ENCODE results near the gene LRIG1.

Gene LRIG1

DNA sequence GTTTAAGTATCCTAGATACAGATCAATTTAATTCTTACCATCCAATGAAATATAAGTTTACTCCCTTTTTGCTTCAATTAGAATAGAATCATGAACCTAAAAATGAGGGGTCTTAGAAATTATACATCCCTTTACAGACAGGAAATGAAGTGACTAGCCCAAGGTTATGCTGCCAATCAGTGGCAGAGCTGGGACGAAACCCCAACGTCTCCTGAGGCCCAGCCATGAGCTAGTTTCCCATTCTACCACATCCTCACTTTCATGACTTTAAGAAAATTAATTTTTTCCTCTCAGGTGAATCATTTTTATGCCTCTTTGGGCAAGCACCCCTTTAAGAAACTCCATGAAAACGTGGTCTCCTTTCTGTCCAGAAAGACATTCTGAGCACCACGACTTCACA is 11.2 kb downstream of the LRIG1 start:
- no peaks in the 10 kb centered on the region for H4K20me1 ChIP-seq (ENCODE audit: insufficient read depth, low read length)
- peak overlapping the region; percentile 64 for H3K4me2 ChIP-seq (ENCODE audit: insufficient read depth, low read length)
- no peak for TF ChIP-seq EZH2 (IDR thresholded peaks at IDR 0.05; ENCODE audit: borderline replicate concordance, low read depth, low read length, severe bottlenecking)
- TF ChIP-seq, protein P1, sequence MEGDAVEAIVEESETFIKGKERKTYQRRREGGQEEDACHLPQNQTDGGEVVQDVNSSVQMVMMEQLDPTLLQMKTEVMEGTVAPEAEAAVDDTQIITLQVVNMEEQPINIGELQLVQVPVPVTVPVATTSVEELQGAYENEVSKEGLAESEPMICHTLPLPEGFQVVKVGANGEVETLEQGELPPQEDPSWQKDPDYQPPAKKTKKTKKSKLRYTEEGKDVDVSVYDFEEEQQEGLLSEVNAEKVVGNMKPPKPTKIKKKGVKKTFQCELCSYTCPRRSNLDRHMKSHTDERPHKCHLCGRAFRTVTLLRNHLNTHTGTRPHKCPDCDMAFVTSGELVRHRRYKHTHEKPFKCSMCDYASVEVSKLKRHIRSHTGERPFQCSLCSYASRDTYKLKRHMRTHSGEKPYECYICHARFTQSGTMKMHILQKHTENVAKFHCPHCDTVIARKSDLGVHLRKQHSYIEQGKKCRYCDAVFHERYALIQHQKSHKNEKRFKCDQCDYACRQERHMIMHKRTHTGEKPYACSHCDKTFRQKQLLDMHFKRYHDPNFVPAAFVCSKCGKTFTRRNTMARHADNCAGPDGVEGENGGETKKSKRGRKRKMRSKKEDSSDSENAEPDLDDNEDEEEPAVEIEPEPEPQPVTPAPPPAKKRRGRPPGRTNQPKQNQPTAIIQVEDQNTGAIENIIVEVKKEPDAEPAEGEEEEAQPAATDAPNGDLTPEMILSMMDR (IDR thresholded peaks at IDR 0.05; ENCODE audit: borderline replicate concordance, extremely low read depth, low read length, poor library complexity, severe bottlenecking): peak; percentile 14
- no peaks in the 10 kb centered on the region for H3K36me3 ChIP-seq (ENCODE audit: insufficient read depth, low read length)
- ATAC-seq (ENCODE audit: insufficient read depth, low read depth): peak; percentile 60
- H3K4me1 ChIP-seq (ENCODE audit: insufficient read depth, low read length): peaks cover 84% of the 10 kb centered on the region
- H3K27me3 ChIP-seq (ENCODE audit: insufficient read depth, low read length, poor library complexity): no peaks in the 10 kb centered on the region
- peak overlapping the region; percentile 50 for H3K9ac ChIP-seq (ENCODE audit: low read depth, low read length)
- peak overlapping the region; percentile 90 for H3K27ac ChIP-seq (ENCODE audit: low read length)
- peaks cover 40% of the 10 kb centered on the region for H3K79me2 ChIP-seq (ENCODE audit: insufficient read depth, low read length)
- peak; percentile 50 for DNase-seq
- H3K9me3 ChIP-seq (ENCODE audit: insufficient read depth, low read length, severe bottlenecking): no peaks in the 10 kb centered on the region
- peak overlapping the region; percentile 69 for H2AFZ ChIP-seq (ENCODE audit: low read depth, low read length)
- H3K4me3 ChIP-seq (ENCODE audit: low read depth in 1 of 2, low read length in 2 of 2): no peak overlapping the region

DNA sequence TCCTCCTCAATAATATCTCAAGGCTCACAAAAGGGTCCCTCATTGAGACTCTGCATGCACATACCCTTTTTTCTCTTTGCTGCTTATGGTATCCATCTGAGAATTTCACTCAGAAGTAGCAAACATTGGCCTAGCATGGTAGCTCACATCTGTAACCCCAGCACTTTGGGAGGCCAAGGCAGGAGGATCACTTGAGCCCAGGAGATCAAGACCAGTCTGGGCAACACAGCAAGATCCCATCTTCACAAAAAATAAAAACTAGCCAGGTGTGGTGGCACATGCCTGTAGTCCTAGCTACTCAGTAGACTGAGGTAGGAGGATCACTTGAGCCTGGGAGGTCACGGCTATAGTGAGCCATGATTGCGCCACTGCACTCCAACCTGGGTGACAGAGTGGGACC is 11.7 kb downstream of the LRIG1 start:
- H3K79me2 ChIP-seq (ENCODE audit: insufficient read depth, low read length): peaks cover 43% of the 10 kb centered on the region
- H4K20me1 ChIP-seq (ENCODE audit: insufficient read depth, low read length): no peaks in the 10 kb centered on the region
- peak overlapping the region; percentile 64; the same call in 1 of the 2 replicates for H3K4me2 ChIP-seq (ENCODE audit: insufficient read depth, low read length)
- H2AFZ ChIP-seq (ENCODE audit: low read depth, low read length): no peak overlapping the region
- ATAC-seq (ENCODE audit: insufficient read depth, low read depth): no peak
- peak overlapping the region; percentile 90 for H3K27ac ChIP-seq (ENCODE audit: low read length)
- no peak overlapping the region for H3K9ac ChIP-seq (ENCODE audit: low read depth, low read length)
- no peaks in the 10 kb centered on the region for H3K36me3 ChIP-seq (ENCODE audit: insufficient read depth, low read length)
- H3K9me3 ChIP-seq (ENCODE audit: insufficient read depth, low read length, severe bottlenecking): no peaks in the 10 kb centered on the region
- H3K4me3 ChIP-seq (ENCODE audit: low read depth in 1 of 2, low read length in 2 of 2): no peak overlapping the region
- no peak for TF ChIP-seq EZH2 (IDR thresholded peaks at IDR 0.05; ENCODE audit: borderline replicate concordance, low read depth, low read length, severe bottlenecking)
- TF ChIP-seq, protein P1 (IDR thresholded peaks at IDR 0.05; ENCODE audit: borderline replicate concordance, extremely low read depth, low read length, poor library complexity, severe bottlenecking): no peak
- peaks cover 80% of the 10 kb centered on the region for H3K4me1 ChIP-seq (ENCODE audit: insufficient read depth, low read length)
- no peak for DNase-seq
- H3K27me3 ChIP-seq (ENCODE audit: insufficient read depth, low read length, poor library complexity): no peaks in the 10 kb centered on the region

DNA sequence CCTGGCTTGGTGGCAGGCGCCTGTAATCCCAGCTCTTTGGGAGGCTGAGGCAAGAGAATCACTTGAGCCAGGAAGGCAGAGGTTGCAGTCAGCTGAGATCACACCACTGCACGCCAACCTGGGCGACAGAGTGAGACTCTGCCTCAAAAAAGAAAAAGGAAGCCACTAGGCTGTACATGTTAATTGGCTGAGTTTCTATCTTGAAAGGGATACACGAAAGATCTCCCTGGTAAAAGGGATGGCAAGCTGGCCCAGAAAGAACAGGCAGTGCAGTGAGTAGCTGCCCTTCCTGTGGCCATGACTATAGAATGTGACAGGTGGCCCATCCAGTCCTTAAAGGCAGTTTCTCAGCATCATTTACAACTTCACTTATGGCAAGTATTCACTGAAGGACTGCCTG is 12.3 kb downstream of the LRIG1 start:
- Histone ChIP-seq H3K4me3 (ENCODE audit: low read depth in 1 of 2, low read length in 2 of 2) (no peak overlapping the region), H3K4me1 (ENCODE audit: insufficient read depth, low read length) (peaks cover 77% of the 10 kb centered on the region), H3K79me2 (ENCODE audit: insufficient read depth, low read length) (peaks cover 42% of the 10 kb centered on the region), H3K4me2 (ENCODE audit: insufficient read depth, low read length) (no peak overlapping the region), H3K27ac (ENCODE audit: low read length) (peak overlapping the region; percentile 90), H4K20me1 (ENCODE audit: insufficient read depth, low read length) (no peaks in the 10 kb centered on the region), H3K27me3 (ENCODE audit: insufficient read depth, low read length, poor library complexity) (no peaks in the 10 kb centered on the region), H3K9me3 (ENCODE audit: insufficient read depth, low read length, severe bottlenecking) (no peaks in the 10 kb centered on the region), H2AFZ (ENCODE audit: low read depth, low read length) (no peak overlapping the region), H3K36me3 (ENCODE audit: insufficient read depth, low read length) (no peaks in the 10 kb centered on the region), H3K9ac (ENCODE audit: low read depth, low read length) (no peak overlapping the region)
- no peak for TF ChIP-seq EZH2 (IDR thresholded peaks at IDR 0.05; ENCODE audit: borderline replicate concordance, low read depth, low read length, severe bottlenecking)
- TF ChIP-seq, protein P1 (IDR thresholded peaks at IDR 0.05; ENCODE audit: borderline replicate concordance, extremely low read depth, low read length, poor library complexity, severe bottlenecking): no peak
- DNase-seq (no peak), ATAC-seq (ENCODE audit: insufficient read depth, low read depth) (no peak)

GRCh38 chr3:66487465-66487864 is 13.4 kb downstream of the LRIG1 start:
- no peak overlapping the region for H3K4me2 ChIP-seq (ENCODE audit: insufficient read depth, low read length)
- ATAC-seq (ENCODE audit: insufficient read depth, low read depth) (no peak), DNase-seq (no peak)
- no peaks in the 10 kb centered on the region for H3K27me3 ChIP-seq (ENCODE audit: insufficient read depth, low read length, poor library complexity)
- H3K79me2 ChIP-seq (ENCODE audit: insufficient read depth, low read length): peaks cover 38% of the 10 kb centered on the region
- H4K20me1 ChIP-seq (ENCODE audit: insufficient read depth, low read length): no peaks in the 10 kb centered on the region
- no peaks in the 10 kb centered on the region for H3K9me3 ChIP-seq (ENCODE audit: insufficient read depth, low read length, severe bottlenecking)
- H3K27ac ChIP-seq (ENCODE audit: low read length): no peak overlapping the region
- H3K9ac ChIP-seq (ENCODE audit: low read depth, low read length): no peak overlapping the region
- H3K4me1 ChIP-seq (ENCODE audit: insufficient read depth, low read length): peaks cover 74% of the 10 kb centered on the region
- H3K4me3 ChIP-seq (ENCODE audit: low read depth in 1 of 2, low read length in 2 of 2): no peak overlapping the region
- H3K36me3 ChIP-seq (ENCODE audit: insufficient read depth, low read length): no peaks in the 10 kb centered on the region
- TF ChIP-seq EZH2 (IDR thresholded peaks at IDR 0.05; ENCODE audit: borderline replicate concordance, low read depth, low read length, severe bottlenecking): no peak
- TF ChIP-seq, protein P1 (IDR thresholded peaks at IDR 0.05; ENCODE audit: borderline replicate concordance, extremely low read depth, low read length, poor library complexity, severe bottlenecking): no peak
- H2AFZ ChIP-seq (ENCODE audit: low read depth, low read length): no peak overlapping the region
